Keratinocyte (primary cell): Measurements from ENCODE around the gene SLFN5. TPM values are rescaled to one million over a fixed set of nuclear protein-coding genes. Genes with fewer than 3 reads are reported as not detected.

ENCODE experiments used
- DNase-seq: peaks from one replicate; pipeline ENCODE4 v3.0.0-alpha.2; 2011; ENCODE audit warnings: low read depth, missing footprints, low spot score
- FAIRE-seq: peaks from 2 replicates; lab custom pipeline; 2011; peaks lifted over from hg19 to GRCh38; lab: Jason Lieb, UNC
- H2AFZ ChIP-seq: 2 replicates; pipeline ENCODE4 v1.6.0; 2012; ENCODE audit warnings: low read length, control low read depth, inconsistent platforms; ENCODE audit not compliant: control insufficient read depth
- H3K27ac ChIP-seq: 2 replicates; pipeline ENCODE4 v1.5.1; 2011; ENCODE audit warnings: low read length; ENCODE audit not compliant: control insufficient read depth, insufficient read depth
- H3K27me3 ChIP-seq: 3 replicates; pipeline ENCODE4 v1.6.0; 2011; ENCODE audit warnings: low read length; ENCODE audit not compliant: control insufficient read depth, insufficient read depth; ENCODE audit errors: extremely low read depth
- H3K36me3 ChIP-seq, 2 experiments: 2 replicates in 1 of 2; 3 replicates in 1 of 2; pipeline ENCODE4 v1.5.1; 2011; ENCODE audit warnings: low read length in 2 of 2, mild to moderate bottlenecking in 1 of 2; ENCODE audit not compliant: control insufficient read depth in 2 of 2, insufficient read depth in 2 of 2; ENCODE audit errors: extremely low read depth in 1 of 2
- H3K4me1 ChIP-seq: 3 replicates; pipeline ENCODE4 v1.5.1; 2011; ENCODE audit warnings: low read length; ENCODE audit not compliant: control insufficient read depth, insufficient read depth; ENCODE audit errors: extremely low read depth
- H3K4me2 ChIP-seq: 3 replicates; pipeline ENCODE4 v1.6.0; 2011; ENCODE audit warnings: low read depth, low read length; ENCODE audit not compliant: control insufficient read depth, insufficient read depth; ENCODE audit errors: extremely low read depth
- H3K4me3 ChIP-seq, 3 experiments: fragments of 200-600 bp in 1 of 3; sonication (generic) in 1 of 3; 2 replicates in 2 of 3; 3 replicates in 1 of 3; pipeline ENCODE4 v1.5.1; 2011 to 2016; ENCODE audit warnings: low read length in 3 of 3, mild to moderate bottlenecking in 3 of 3, control low read depth in 2 of 3, inconsistent platforms in 1 of 3, low read depth in 1 of 3, mixed read lengths in 1 of 3, mixed run types in 1 of 3, moderate library complexity in 1 of 3; ENCODE audit not compliant: control insufficient read depth in 2 of 3, insufficient read depth in 2 of 3; ENCODE audit errors: extremely low read depth in 1 of 3
- H3K79me2 ChIP-seq: 2 replicates; pipeline ENCODE4 v1.6.0; 2012; ENCODE audit warnings: low read length; ENCODE audit not compliant: control insufficient read depth, insufficient read depth
- H3K9ac ChIP-seq: 3 replicates; pipeline ENCODE4 v1.6.0; 2011; ENCODE audit warnings: low read length; ENCODE audit not compliant: control insufficient read depth, insufficient read depth; ENCODE audit errors: extremely low read depth
- H3K9me1 ChIP-seq: 3 replicates; pipeline ENCODE4 v1.6.0; 2011; ENCODE audit warnings: low read length; ENCODE audit not compliant: control insufficient read depth, insufficient read depth; ENCODE audit errors: extremely low read depth
- H3K9me3 ChIP-seq: 2 replicates; pipeline ENCODE4 v1.5.1; 2012; ENCODE audit warnings: low read depth, low read length; ENCODE audit not compliant: control insufficient read depth
- H4K20me1 ChIP-seq: 3 replicates; pipeline ENCODE4 v1.6.0; 2011; ENCODE audit warnings: low read length; ENCODE audit not compliant: control insufficient read depth, insufficient read depth; ENCODE audit errors: extremely low read depth
- EZH2 ChIP-seq: IDR thresholded peaks from one replicate; pipeline ENCODE4 v1.6.1; 2012; ENCODE audit warnings: inconsistent platforms, mild to moderate bottlenecking, low read length, moderate library complexity
- dilution Hi-C: fragments of 300-500 bp; cut with MboI; formaldehyde crosslinking; loops from one replicate; pipeline ENCODE4 v1.7.0; 2020; ENCODE audit warnings: low sequenced_read_pairs; ENCODE audit not compliant: extremely low pct_ligation_motif_present
- polyA plus RNA-seq, 5 experiments: library from polyadenylated mRNA; depleted of rRNA in 3 of 5; stranded (reverse) in 3 of 5; stranded (forward) in 1 of 5; unstranded in 1 of 5; fragments of >200 nt; gene quantifications; 1 replicate in 1 of 5; 2 replicates in 3 of 5; 3 replicates in 1 of 5; pipeline versions ENCODE4 v1.2.1 to v1.2.3, GENCODE V29; 2011 to 2012; ENCODE audit warnings: missing spikeins in 2 of 5, low read depth in 1 of 5, low replicate concordance in 1 of 5
- TF ChIP-seq, protein P1 (sequence below), 3 experiments: IDR thresholded peaks in 1 of 3; conservative IDR thresholded peaks in 1 of 3; optimal IDR thresholded peaks in 1 of 3; 2 replicates in 2 of 3; 3 replicates in 1 of 3; pipeline versions ENCODE3 to v1.5.1; 2011; ENCODE audit warnings: low read length in 3 of 3, mild to moderate bottlenecking in 3 of 3, moderate library complexity in 2 of 3, control low read depth in 1 of 3, inconsistent platforms in 1 of 3; ENCODE audit not compliant: insufficient read depth in 2 of 3; ENCODE audit errors: extremely low read depth in 1 of 3

The SLFN5 gene
- polyA plus RNA-seq, 1 donor (not counting 4 experiments of a cell fraction or from before 2014, with no cell fraction given): 79.9 TPM

DNA sequence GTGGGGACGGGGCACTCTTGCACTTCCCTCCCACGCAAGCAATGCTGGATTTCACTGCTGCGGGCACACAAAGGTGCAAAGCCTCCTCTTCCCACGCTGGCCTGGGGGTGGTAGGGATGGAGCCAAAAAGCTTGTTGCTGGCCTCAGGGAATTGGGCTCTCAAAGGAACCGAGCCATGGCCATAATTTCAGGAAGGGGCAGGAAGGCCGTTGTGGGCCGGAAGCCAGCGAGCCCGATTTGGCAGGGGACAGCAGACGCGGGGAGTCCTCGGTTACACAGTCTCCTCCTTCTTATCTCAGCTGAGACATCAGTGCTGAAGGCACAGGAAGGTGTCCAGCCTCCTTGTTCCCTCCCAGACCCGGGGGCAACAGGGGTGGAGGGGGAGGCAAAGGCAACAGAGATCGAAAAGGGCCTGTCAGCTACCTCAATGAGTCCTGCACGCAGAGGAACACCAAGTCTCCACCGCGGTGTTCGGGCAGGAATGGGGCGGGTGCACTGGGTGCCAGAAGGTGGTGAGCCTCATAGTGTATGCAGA, 71.1 kb downstream of the SLFN5 start:
- TF ChIP-seq EZH2: no peak
- TF ChIP-seq, protein P1, sequence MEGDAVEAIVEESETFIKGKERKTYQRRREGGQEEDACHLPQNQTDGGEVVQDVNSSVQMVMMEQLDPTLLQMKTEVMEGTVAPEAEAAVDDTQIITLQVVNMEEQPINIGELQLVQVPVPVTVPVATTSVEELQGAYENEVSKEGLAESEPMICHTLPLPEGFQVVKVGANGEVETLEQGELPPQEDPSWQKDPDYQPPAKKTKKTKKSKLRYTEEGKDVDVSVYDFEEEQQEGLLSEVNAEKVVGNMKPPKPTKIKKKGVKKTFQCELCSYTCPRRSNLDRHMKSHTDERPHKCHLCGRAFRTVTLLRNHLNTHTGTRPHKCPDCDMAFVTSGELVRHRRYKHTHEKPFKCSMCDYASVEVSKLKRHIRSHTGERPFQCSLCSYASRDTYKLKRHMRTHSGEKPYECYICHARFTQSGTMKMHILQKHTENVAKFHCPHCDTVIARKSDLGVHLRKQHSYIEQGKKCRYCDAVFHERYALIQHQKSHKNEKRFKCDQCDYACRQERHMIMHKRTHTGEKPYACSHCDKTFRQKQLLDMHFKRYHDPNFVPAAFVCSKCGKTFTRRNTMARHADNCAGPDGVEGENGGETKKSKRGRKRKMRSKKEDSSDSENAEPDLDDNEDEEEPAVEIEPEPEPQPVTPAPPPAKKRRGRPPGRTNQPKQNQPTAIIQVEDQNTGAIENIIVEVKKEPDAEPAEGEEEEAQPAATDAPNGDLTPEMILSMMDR (optimal IDR thresholded peaks at IDR 0.05 in 1 of 3, IDR thresholded peaks at IDR 0.05 in 1 of 3, conservative IDR thresholded peaks at IDR 0.05 in 1 of 3; ENCODE audit: extremely low read depth in 1 of 3, insufficient read depth in 2 of 3, low read length in 3 of 3): no peak
- Histone ChIP-seq H3K27me3 (no peaks in the 10 kb centered on the region), H3K4me1 (peaks cover 30% of the 10 kb centered on the region), H3K4me2 (no peak overlapping the region), H3K79me2 (no peaks in the 10 kb centered on the region), H3K9me3 (no peaks in the 10 kb centered on the region), H3K36me3 (no peaks in the 10 kb centered on the region), H3K27ac (no peak overlapping the region), H3K9me1 (no peaks in the 10 kb centered on the region), H3K9ac (no peak overlapping the region), H2AFZ (peak overlapping the region; percentile 78), H4K20me1 (no peaks in the 10 kb centered on the region), H3K4me3 (no peak overlapping the region)
- DNase-seq: no peak
- FAIRE-seq: no peak
- dilution Hi-C loops: loop anchor here (10.0 kb wide), 1 partner anchor 211 kb away; no protein-coding TSS in a partner anchor

DNA sequence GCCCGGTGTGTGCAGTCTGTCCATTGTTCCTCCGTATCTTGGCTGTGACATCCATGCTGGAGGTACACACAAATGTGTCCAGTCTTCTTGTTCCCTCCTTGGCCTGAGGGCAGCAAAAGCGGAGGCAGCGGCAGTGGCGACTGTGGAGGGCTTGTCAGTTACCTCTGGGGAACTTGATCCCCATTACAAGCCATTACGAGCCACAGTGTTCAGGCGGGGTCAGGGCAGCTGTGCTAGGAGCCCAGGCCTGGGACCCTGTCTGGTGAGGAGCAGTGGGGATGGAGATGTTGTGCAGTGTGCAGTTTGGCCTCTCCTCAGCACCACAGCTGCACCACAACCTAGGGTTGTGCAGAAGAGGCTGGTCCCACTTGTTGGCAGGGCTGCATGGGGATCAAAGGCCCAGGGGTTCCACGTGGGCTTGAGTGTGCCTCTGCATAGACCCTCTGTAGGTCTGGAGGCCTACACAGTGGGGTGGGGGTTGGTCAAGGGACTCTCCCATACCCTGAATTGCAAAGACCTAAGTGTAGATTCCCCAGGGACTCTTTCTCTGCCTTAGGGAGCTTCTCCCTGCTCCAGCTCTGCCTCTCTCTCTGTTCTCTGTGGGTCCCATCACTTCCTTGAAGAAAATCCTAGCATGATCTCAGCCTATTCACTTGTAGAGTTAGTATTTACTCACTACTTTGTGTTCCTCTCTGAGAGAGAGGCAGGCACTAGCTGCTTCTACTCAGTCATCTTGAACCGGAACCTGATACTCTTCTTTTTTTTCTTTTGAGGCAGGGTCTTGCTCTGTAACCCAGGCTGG, 71.7 kb downstream of the SLFN5 start:
- Histone ChIP-seq H3K36me3 (no peaks in the 10 kb centered on the region), H3K79me2 (no peaks in the 10 kb centered on the region), H3K9me3 (no peaks in the 10 kb centered on the region), H3K9me1 (no peaks in the 10 kb centered on the region), H3K4me1 (peaks cover 30% of the 10 kb centered on the region), H3K4me3 (no peak overlapping the region), H2AFZ (no peak overlapping the region), H3K4me2 (no peak overlapping the region), H3K27ac (peak overlapping the region; percentile 3), H3K9ac (no peak overlapping the region), H3K27me3 (no peaks in the 10 kb centered on the region), H4K20me1 (no peaks in the 10 kb centered on the region)
- TF ChIP-seq, protein P1 (optimal IDR thresholded peaks at IDR 0.05 in 1 of 3, IDR thresholded peaks at IDR 0.05 in 1 of 3, conservative IDR thresholded peaks at IDR 0.05 in 1 of 3; ENCODE audit: extremely low read depth in 1 of 3, insufficient read depth in 2 of 3, low read length in 3 of 3): no peak
- no peak for TF ChIP-seq EZH2
- FAIRE-seq (no peak), DNase-seq (no peak)
- dilution Hi-C loops: loop anchor here (10.0 kb wide), 1 partner anchor 210 kb away; no protein-coding TSS in a partner anchor
